HUDEP-2 (cell line): ENCODE results near the gene ASTN2.
"Not testable (repeated sequence)": the region's sequence is repeated elsewhere in the genome, so short reads cannot be mapped to it uniquely, and the experiment has no call there.

Source experiments
- DNase-seq, 76 experiments: peaks; one replicate each; lab custom pipeline; 2025; ENCODE audit not compliant: unreplicated experiment in 76 of 76; lab: John Stamatoyannopoulos, UW

ASTN2 gene

GRCh38 chr9:116939161-116939560, 475.7 kb downstream of the ASTN2 start:
- DNase-seq = no peak

DNA sequence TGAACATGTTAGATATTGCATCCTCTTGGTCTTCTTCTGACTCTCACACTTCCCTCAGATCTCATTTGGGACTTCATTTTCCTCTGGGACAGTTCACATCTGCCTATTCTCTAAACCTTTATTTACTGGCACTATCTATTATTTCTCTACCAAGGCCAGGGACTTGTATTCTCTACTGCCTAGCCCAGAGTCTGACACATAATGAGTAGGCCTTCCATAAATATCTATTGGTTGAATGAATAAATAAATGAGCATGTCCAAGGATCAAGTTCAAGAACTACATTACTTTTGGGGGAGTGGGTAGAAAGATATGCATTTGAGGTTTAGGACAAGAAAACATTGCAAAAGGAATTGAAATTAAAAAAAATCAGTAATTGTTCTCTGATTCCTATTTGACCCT, 477.5 kb downstream of the ASTN2 start:
- DNase-seq = no peak

DNA sequence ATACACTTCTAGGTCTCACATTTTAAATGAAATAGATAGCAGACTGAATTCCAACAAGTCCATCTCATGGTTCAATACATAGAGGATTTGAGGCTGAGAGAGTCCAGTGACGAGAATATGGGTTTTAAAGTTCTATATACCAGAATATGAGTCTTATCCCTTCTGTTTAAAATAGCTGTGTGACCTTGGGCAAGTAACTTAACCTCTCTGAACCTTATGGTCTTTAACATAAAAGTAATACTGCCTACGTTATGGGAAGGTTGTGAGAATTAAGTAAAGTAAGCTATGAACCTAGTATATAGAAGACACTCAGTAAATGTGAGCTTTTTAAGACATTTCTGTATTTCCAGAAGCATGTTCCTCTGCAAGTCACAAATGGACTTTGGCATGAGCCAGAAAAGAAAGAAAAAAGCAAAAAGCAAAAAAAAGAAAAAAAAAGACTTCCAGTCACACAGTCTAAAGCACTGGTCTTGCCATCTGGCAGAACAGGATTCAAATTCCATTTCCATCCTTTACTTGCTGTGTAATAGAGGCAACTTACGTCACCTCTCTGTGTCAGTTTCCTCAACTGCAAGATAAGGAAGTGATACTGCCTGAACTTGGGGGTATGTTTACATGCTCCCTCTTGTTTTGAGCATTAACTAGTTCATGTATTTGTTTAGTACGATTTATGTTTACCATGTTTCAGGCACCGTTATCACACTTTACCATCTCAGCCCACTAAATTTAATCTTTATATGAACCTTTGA, 479.5 kb downstream of the ASTN2 start:
- DNase-seq = no peak

GRCh38 chr9:116934131-116934530, 480.7 kb downstream of the ASTN2 start:
- DNase-seq = no peak

DNA sequence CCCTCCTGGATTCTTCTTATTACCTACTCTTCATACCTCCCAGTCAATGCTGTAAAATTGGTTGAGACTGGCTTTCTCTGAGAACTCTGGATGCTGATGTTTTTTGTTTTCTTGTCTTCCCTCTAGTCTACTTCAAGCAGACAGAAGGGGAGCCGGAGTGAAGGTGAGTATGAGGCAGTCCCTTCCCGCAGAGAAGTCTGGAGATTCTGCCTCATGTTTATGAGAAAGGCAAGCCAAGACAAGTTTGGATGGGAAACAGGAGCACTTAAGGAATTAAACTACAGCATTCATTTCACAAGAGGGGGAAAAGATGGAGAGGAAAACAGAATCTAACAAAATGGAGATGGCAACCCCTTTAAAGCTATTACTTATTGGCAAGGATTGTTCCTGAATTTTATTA, 481.6 kb downstream of the ASTN2 start:
- DNase-seq = no peak

GRCh38 chr9:116929621-116930020, 485.2 kb downstream of the ASTN2 start:
- DNase-seq = no peak

- DNase-seq = no peak
Measured at GRCh38 chr9:116928884-116929283, 486.0 kb downstream of the ASTN2 start.

GRCh38 chr9:116928289-116928688, 486.6 kb downstream of the ASTN2 start:
- no peak for DNase-seq

GRCh38 chr9:116927726-116928125, 487.1 kb downstream of the ASTN2 start:
- no peak for DNase-seq

DNA sequence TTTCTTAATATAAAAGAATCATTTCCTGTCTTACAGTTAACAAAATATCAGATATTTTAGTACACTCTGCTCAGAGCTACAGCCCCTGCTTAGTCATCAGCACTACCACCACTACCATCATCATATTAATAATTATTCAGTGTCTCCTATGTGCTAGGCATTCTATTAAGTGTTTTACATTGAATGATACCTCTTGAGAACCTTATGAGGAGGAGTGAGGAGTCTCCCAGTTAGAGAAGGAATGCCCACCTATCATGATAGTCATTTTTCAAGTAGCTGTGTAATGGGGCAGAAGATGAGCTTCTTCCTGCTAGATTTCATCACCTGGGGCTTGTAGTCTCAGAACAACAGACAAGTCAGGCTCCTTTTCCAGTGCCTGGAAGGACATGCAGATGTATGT, 489.7 kb downstream of the ASTN2 start:
- DNase-seq = no peak

DNA sequence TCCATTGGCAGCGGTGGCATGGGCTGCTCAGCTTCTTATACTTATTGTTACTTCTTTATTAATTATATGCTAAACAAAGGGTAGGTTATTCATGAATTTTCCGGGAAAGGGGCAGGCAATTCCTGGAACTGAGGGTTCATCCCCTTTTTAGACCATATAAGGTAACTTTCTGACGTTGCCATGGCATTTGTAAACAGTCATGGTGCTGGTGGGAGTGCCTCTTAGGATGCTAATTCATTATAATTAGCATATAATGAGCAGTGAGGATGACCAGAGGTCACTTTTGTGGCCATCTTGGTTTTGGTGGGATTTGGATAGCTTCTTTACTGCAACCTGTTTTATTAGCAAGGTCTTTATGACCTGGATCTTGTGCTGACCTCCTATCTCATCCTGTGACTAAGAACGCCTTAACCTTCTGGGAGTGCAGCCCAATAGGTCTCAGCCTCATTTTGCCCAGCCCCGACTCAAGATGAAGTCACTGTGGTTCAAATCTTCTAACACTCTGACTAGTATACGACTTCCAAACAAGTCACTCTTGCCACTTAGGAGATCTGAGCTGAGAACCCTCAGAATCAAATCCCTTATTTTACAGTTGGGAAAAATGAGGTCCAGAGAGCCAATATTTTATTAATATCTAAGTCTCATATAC, 490.3 kb downstream of the ASTN2 start:
- no peak for DNase-seq

GRCh38 chr9:116917895-116918508, 496.9 kb downstream of the ASTN2 start:
- DNase-seq = not testable (repeated sequence)

- no peak for DNase-seq
Measured at GRCh38 chr9:116913536-116913935, 501.3 kb downstream of the ASTN2 start.

GRCh38 chr9:116910201-116910600, 504.7 kb downstream of the ASTN2 start:
- DNase-seq = no peak

DNA sequence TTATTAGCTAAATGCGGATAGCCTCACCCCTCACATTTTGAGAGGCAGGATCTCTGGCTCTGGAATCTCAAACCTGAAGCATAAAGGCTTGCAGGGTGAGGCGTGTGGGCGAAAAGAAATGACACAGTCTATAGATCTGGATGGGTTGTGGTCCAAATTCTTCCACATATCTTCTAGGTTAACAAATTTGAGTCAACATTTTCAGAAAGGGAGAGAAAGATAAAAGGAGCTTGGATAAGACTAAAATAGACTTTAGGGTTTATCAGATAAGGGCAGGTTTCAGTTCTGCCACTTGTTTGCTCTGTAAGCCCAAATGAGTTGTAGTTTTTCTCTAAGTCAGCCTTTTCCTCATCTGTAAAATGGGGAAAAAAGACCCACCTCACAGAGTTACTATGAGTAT, 506.9 kb downstream of the ASTN2 start:
- DNase-seq = no peak

GRCh38 chr9:116905171-116905588, 509.7 kb downstream of the ASTN2 start:
- no peak for DNase-seq

GRCh38 chr9:116904165-116904564, 510.7 kb downstream of the ASTN2 start:
- no peak for DNase-seq

DNA sequence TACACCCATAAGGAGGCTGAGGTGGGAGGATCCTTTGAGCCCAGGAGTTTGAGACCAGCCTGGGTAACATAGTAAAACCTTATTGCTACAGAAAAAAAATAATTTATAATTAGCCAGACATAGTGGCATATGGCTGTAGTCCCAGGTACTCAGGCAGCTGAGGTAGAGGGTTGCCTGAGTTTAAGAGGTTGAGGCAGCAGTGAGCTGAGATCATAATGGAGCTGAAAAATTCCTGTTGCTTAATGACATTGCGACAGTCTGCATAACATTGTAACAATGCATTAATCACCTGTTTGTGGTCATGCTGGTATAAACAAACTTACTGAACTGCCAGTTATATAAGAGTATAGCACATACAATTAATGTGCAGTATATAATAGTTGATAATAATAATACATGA, 513.6 kb downstream of the ASTN2 start:
- no peak for DNase-seq

- no peak for DNase-seq
Measured at GRCh38 chr9:116900543-116900942, 514.3 kb downstream of the ASTN2 start.

GRCh38 chr9:116900007-116900367, 514.9 kb downstream of the ASTN2 start:
- no peak for DNase-seq

GRCh38 chr9:116899337-116900006, 515.4 kb downstream of the ASTN2 start:
- no peak for DNase-seq
